Natural killer cell (primary cell): Measurements from ENCODE around the gene IER3. TPM values are rescaled to one million over a fixed set of nuclear protein-coding genes. Genes with fewer than 3 reads are reported as not detected.

Experiments
- ATAC-seq, 3 donors: fragments of 150-1000 bp in 2 of 3; fragments of 200-7000 bp in 1 of 3; cut with Tn5 transposase; 1 replicate in 1 of 3; 2 replicates in 2 of 3; pipeline ENCODE4 v1.10.0; 2021; ENCODE audit warnings: mild to moderate bottlenecking in 2 of 3, moderate library complexity in 2 of 3
- DNase-seq, 2 donors: peaks; one replicate each; pipeline versions ENCODE4 v3.0.0 to v3.0.0-alpha.2; 2013 to 2021; ENCODE audit warnings: mixed read lengths in 1 of 2
- H3K27ac ChIP-seq: one replicate; pipeline ENCODE4 v1.5.1; 2013; ENCODE audit warnings: mild to moderate bottlenecking, low read length
- H3K27me3 ChIP-seq: one replicate; pipeline ENCODE4 v1.6.1; 2013; ENCODE audit warnings: low read length; ENCODE audit not compliant: control insufficient read depth, insufficient read depth
- H3K36me3 ChIP-seq: one replicate; pipeline ENCODE4 v1.6.1; 2013; ENCODE audit warnings: low read length; ENCODE audit not compliant: control insufficient read depth, insufficient read depth
- H3K4me1 ChIP-seq: one replicate; pipeline ENCODE4 v1.6.1; 2013; ENCODE audit warnings: low read length; ENCODE audit not compliant: control insufficient read depth, insufficient read depth
- H3K4me3 ChIP-seq: one replicate; pipeline ENCODE4 v1.5.1; 2013; ENCODE audit warnings: low read length
- H3K9me3 ChIP-seq: one replicate; pipeline ENCODE4 v1.6.1; 2013; ENCODE audit warnings: low read length; ENCODE audit not compliant: control insufficient read depth, insufficient read depth
- H3K27ac Mint-ChIP-seq, 2 donors: one replicate each; pipeline ENCODE4 v1.8.0; 2022; ENCODE audit warnings: mild to moderate bottlenecking in 2 of 2, mixed read lengths in 2 of 2, moderate library complexity in 1 of 2
- H3K27me3 Mint-ChIP-seq, 2 donors: one replicate each; pipeline ENCODE4 v1.8.0; 2022; ENCODE audit warnings: low read depth in 2 of 2, mixed read lengths in 2 of 2
- H3K36me3 Mint-ChIP-seq: one replicate; pipeline ENCODE4 v1.8.0; 2022; ENCODE audit warnings: mixed read lengths
- H3K4me1 Mint-ChIP-seq, 2 donors: one replicate each; pipeline ENCODE4 v1.8.0; 2022; ENCODE audit warnings: mixed read lengths in 2 of 2
- H3K4me3 Mint-ChIP-seq: one replicate; pipeline ENCODE4 v1.8.0; 2022; ENCODE audit warnings: mild to moderate bottlenecking, moderate library complexity, mixed read lengths
- H3K9me3 Mint-ChIP-seq, 2 donors: one replicate each; pipeline ENCODE4 v1.8.0; 2022; ENCODE audit warnings: mixed read lengths in 2 of 2
- CTCF ChIP-seq: fragments of 200-600 bp; IDR thresholded peaks from one replicate; pipeline ENCODE4 v1.8.0; 2022; ENCODE audit warnings: antibody characterized with exemption
- WGBS: methylation state at CpG from one replicate; pipeline ENCODE4 v1.1.7; 2013; ENCODE audit warnings: missing lambda C conversion rate; ENCODE audit not compliant: insufficient coverage; 5-methylcytosine and 5-hydroxymethylcytosine counted together
- intact Hi-C: fragments of 100-400 bp; cut with micrococcal nuclease; formaldehyde crosslinking; loops from one replicate; pipeline ENCODE4 v1.14.2; 2022
- total RNA-seq, 4 donors: library from RNA; stranded (reverse); fragments of 120-200 nt in 1 of 4; gene quantifications; one replicate each; pipeline versions ENCODE4 v1.2.3 to v1.2.4, GENCODE V29; 2013 to 2022

The IER3 gene
- total RNA-seq, 3 donors from 2014 or later (not counting 1 experiment from before 2014, with no cell fraction given): 39.7 to 105 (median 66.5) TPM

- no peak for DNase-seq
- peaks cover 0 to 10% of the 10 kb centered on the region in 2 donors for H3K27me3 Mint-ChIP-seq
- Histone ChIP-seq H3K36me3 (no peaks in the 10 kb centered on the region), H3K9me3 (no peaks in the 10 kb centered on the region), H3K4me1 (peaks cover 12% of the 10 kb centered on the region), H3K4me3 (no peak overlapping the region), H3K27me3 (no peaks in the 10 kb centered on the region), H3K27ac (no peak overlapping the region)
- TF ChIP-seq CTCF: no peak
- intact Hi-C loops: no loop called here
- no peak for ATAC-seq
- 81% methylated on average over 10 of the region's 10 CpGs for WGBS
- H3K4me1 Mint-ChIP-seq: peaks cover 7 to 9% of the 10 kb centered on the region in 2 donors
- no peak overlapping the region for H3K27ac Mint-ChIP-seq
- no peaks in the 10 kb centered on the region for H3K36me3 Mint-ChIP-seq
- no peak overlapping the region for H3K4me3 Mint-ChIP-seq
- no peaks in the 10 kb centered on the region for H3K9me3 Mint-ChIP-seq
These were observed 35.7 kb upstream of the IER3 start for GRCh38 chr6:30779850-30780641.

- no peak for TF ChIP-seq CTCF
- DNase-seq (no peak), ATAC-seq (no peak)
- 91% methylated on average over 3 of the region's 3 CpGs for WGBS
- H3K4me1 ChIP-seq: peaks cover 12% of the 10 kb centered on the region
- Mint-ChIP-seq H3K36me3 (no peaks in the 10 kb centered on the region), H3K27me3 (peaks cover 0 to 10% of the 10 kb centered on the region in 2 donors), H3K4me3 (no peak overlapping the region), H3K27ac (no peak overlapping the region), H3K9me3 (no peaks in the 10 kb centered on the region), H3K4me1 (peaks cover 6 to 8% of the 10 kb centered on the region in 2 donors)
- H3K36me3 ChIP-seq: no peaks in the 10 kb centered on the region
- H3K27ac ChIP-seq: no peak overlapping the region
- no peaks in the 10 kb centered on the region for H3K27me3 ChIP-seq
- no peaks in the 10 kb centered on the region for H3K9me3 ChIP-seq
- H3K4me3 ChIP-seq: no peak overlapping the region
- intact Hi-C loops: no loop called here
These were observed 33.8 kb upstream of the IER3 start for GRCh38 chr6:30778001-30778635.

- ATAC-seq: no peak
- H3K27ac Mint-ChIP-seq: no peak overlapping the region
- H3K4me1 ChIP-seq: peaks cover 12% of the 10 kb centered on the region
- no peaks in the 10 kb centered on the region for H3K9me3 ChIP-seq
- no peaks in the 10 kb centered on the region for H3K9me3 Mint-ChIP-seq
- 92% methylated on average over 3 of the region's 3 CpGs for WGBS
- peaks cover 7 to 11% of the 10 kb centered on the region in 2 donors for H3K4me1 Mint-ChIP-seq
- intact Hi-C loops: no loop called here
- no peaks in the 10 kb centered on the region for H3K27me3 ChIP-seq
- TF ChIP-seq CTCF: no peak
- no peak overlapping the region for H3K4me3 ChIP-seq
- H3K36me3 Mint-ChIP-seq: no peaks in the 10 kb centered on the region
- H3K27me3 Mint-ChIP-seq: peaks cover 0 to 10% of the 10 kb centered on the region in 2 donors
- H3K27ac ChIP-seq: no peak overlapping the region
- DNase-seq: no peak
- no peak overlapping the region for H3K4me3 Mint-ChIP-seq
- H3K36me3 ChIP-seq: no peaks in the 10 kb centered on the region
These were observed 32.8 kb upstream of the IER3 start for GRCh38 chr6:30777155-30777485.
